Neuronal stem cell (in vitro differentiated cells): Measurements from ENCODE around the gene NCAN.
A peak's percentile ranks its signal among the peaks of the same experiment; 100 is the strongest.

ENCODE experiments used
- DNase-seq: peaks from one replicate; pipeline ENCODE4 v3.0.0-alpha.2; 2013; ENCODE audit warnings: low spot score
- H2AFZ ChIP-seq: one replicate; pipeline ENCODE4 v1.6.1; 2013; ENCODE audit warnings: mild to moderate bottlenecking, low read length, inconsistent platforms
- H2AK5ac ChIP-seq: 2 replicates; pipeline ENCODE4 v1.6.1; 2013; ENCODE audit warnings: low read depth, mild to moderate bottlenecking, inconsistent platforms, low read length, moderate library complexity, mixed read lengths
- H2BK120ac ChIP-seq: 2 replicates; pipeline ENCODE4 v1.6.1; 2013; ENCODE audit warnings: low read depth, mild to moderate bottlenecking, inconsistent platforms, low read length, moderate library complexity, mixed read lengths
- H2BK12ac ChIP-seq: one replicate; pipeline ENCODE4 v1.6.1; 2013; ENCODE audit warnings: low read length, inconsistent platforms
- H2BK15ac ChIP-seq: 2 replicates; pipeline ENCODE4 v1.6.1; 2013; ENCODE audit warnings: mild to moderate bottlenecking, low read length, inconsistent platforms, mixed read lengths
- H2BK5ac ChIP-seq: one replicate; pipeline ENCODE4 v1.6.1; 2013; ENCODE audit warnings: inconsistent platforms, mild to moderate bottlenecking, low read length, moderate library complexity
- H3K14ac ChIP-seq: one replicate; pipeline ENCODE4 v1.6.1; 2013; ENCODE audit warnings: low read length, inconsistent platforms
- H3K18ac ChIP-seq: 2 replicates; pipeline ENCODE4 v1.6.1; 2013; ENCODE audit warnings: low read length, inconsistent platforms
- H3K23ac ChIP-seq: 2 replicates; pipeline ENCODE4 v1.6.1; 2013; ENCODE audit warnings: low read depth, mild to moderate bottlenecking, mixed read lengths, low read length, inconsistent platforms; ENCODE audit not compliant: poor library complexity
- H3K27ac ChIP-seq: replicated peaks from 3 replicates; pipeline ENCODE4 v1.5.1; 2013; ENCODE audit warnings: low read length, inconsistent platforms
- H3K27me3 ChIP-seq, 3 experiments: 2 replicates each; pipeline ENCODE4 v1.6.1; 2013; ENCODE audit warnings: low read length in 3 of 3, mild to moderate bottlenecking in 2 of 3, inconsistent platforms in 1 of 3, low read depth in 1 of 3, mixed read lengths in 1 of 3, moderate library complexity in 1 of 3; ENCODE audit not compliant: control insufficient read depth in 3 of 3, insufficient read depth in 3 of 3
- H3K36me3 ChIP-seq, 2 donors: replicated peaks in 1 of 2; 2 replicates each; pipeline ENCODE4 v1.6.1; 2013; ENCODE audit warnings: low read length in 2 of 2; ENCODE audit not compliant: control insufficient read depth in 2 of 2, insufficient read depth in 2 of 2
- H3K4ac ChIP-seq: 2 replicates; pipeline ENCODE4 v1.6.1; 2013; ENCODE audit warnings: inconsistent platforms, mild to moderate bottlenecking, low read length, moderate library complexity
- H3K4me1 ChIP-seq, 2 donors: 1 replicate in 1 of 2; 2 replicates in 1 of 2; pipeline ENCODE4 v1.6.1; 2013; ENCODE audit warnings: low read length in 2 of 2, low read depth in 1 of 2; ENCODE audit not compliant: control insufficient read depth in 2 of 2, insufficient read depth in 1 of 2
- H3K4me2 ChIP-seq: one replicate; pipeline ENCODE4 v1.6.1; 2013; ENCODE audit warnings: mild to moderate bottlenecking, low read length, inconsistent platforms; ENCODE audit not compliant: insufficient read depth, poor library complexity, severe bottlenecking
- H3K4me3 ChIP-seq, 2 donors: 2 replicates each; pipeline ENCODE4 v1.5.1; 2013; ENCODE audit warnings: low read length in 2 of 2, mild to moderate bottlenecking in 2 of 2, inconsistent platforms in 1 of 2, moderate library complexity in 1 of 2
- H3K79me1 ChIP-seq: one replicate; pipeline ENCODE4 v1.6.1; 2013; ENCODE audit warnings: low read depth, mild to moderate bottlenecking, inconsistent platforms, low read length, moderate library complexity
- H3K9ac ChIP-seq: one replicate; pipeline ENCODE4 v1.6.1; 2013; ENCODE audit warnings: mild to moderate bottlenecking, low read depth, low read length, inconsistent platforms; ENCODE audit not compliant: poor library complexity
- H3K9me3 ChIP-seq, 2 donors: replicated peaks in 1 of 2; 2 replicates each; pipeline versions ENCODE3 to v1.6.1; 2013; ENCODE audit warnings: low read length in 2 of 2, mild to moderate bottlenecking in 2 of 2, inconsistent platforms in 1 of 2, low read depth in 1 of 2, mixed read lengths in 1 of 2, moderate library complexity in 1 of 2; ENCODE audit not compliant: control insufficient read depth in 2 of 2, insufficient read depth in 1 of 2
- H4K8ac ChIP-seq: one replicate; pipeline ENCODE4 v1.6.1; 2013; ENCODE audit warnings: low read depth, mild to moderate bottlenecking, inconsistent platforms, low read length, moderate library complexity
- H4K91ac ChIP-seq: one replicate; pipeline ENCODE4 v1.6.1; 2013; ENCODE audit warnings: low read length, low read depth, mild to moderate bottlenecking, inconsistent platforms; ENCODE audit not compliant: poor library complexity
- WGBS, 2 donors: extraction: QIAGEN DNeasy Blood & Tissue Kit; methylation state at CpG; one replicate each; pipeline ENCODE4 v1.1.7; 2013; ENCODE audit warnings: missing lambda C conversion rate in 2 of 2, mixed read lengths in 1 of 2; ENCODE audit not compliant: insufficient read length in 2 of 2, insufficient replicate concordance in 1 of 2; ENCODE audit errors: extremely low coverage in 2 of 2; 5-methylcytosine and 5-hydroxymethylcytosine counted together

NCAN gene

GRCh38 chr19:19201697-19202630, 9.8 kb upstream of the NCAN start:
- no peak overlapping the region for H3K14ac ChIP-seq
- WGBS, 2 donors, result no CpG with 5 or more reads among the region's 19 CpGs
- no peak overlapping the region for H2AFZ ChIP-seq

GRCh38 chr19:19202707-19203011, 9.1 kb upstream of the NCAN start:
- H4K8ac ChIP-seq, result no peak overlapping the region
- no CpG with 5 or more reads among the region's 11 CpGs for WGBS, 2 donors
- H3K27ac ChIP-seq, result no peak overlapping the region

More at GRCh38 chr19:19201697-19202630, 9.8 kb upstream of the NCAN start:
- no peak for DNase-seq
- Histone ChIP-seq H3K4me3 (peak overlapping the region; percentile 68 to 87), H3K4ac (peak overlapping the region; percentile 56), H2BK12ac (no peak overlapping the region), H3K36me3 (peaks cover 29 to 48% of the 10 kb centered on the region in 2 donors), H3K23ac (no peak overlapping the region), H4K91ac (no peak overlapping the region), H3K27me3 (peaks cover 0 to under 1% (median 0%) of the 10 kb centered on the region in 3 experiments), H3K79me1 (peaks cover 5% of the 10 kb centered on the region), H4K8ac (no peak overlapping the region), H3K4me2 (peak overlapping the region; percentile 68), H3K4me1 (peaks cover 9 to 13% of the 10 kb centered on the region in 2 donors), H2AK5ac (peak overlapping the region; percentile 68), H3K18ac (no peak overlapping the region), H3K27ac (no peak overlapping the region), H3K9ac (no peak overlapping the region), H2BK120ac (peak overlapping the region; percentile 26), H2BK5ac (no peak overlapping the region), H3K9me3 (no peaks in the 10 kb centered on the region), H2BK15ac (no peak overlapping the region)

GRCh38 chr19:19203012-19203856, 8.5 kb upstream of the NCAN start, which contains the start of gene NR2C2AP:
NR2C2AP (minus strand) TSS chr19:19203414; CDS start chr19:19203060, 354 bp downstream.
- WGBS, 2 donors, result no CpG with 5 or more reads among the region's 60 CpGs
- Histone ChIP-seq H3K27ac (no peak within 1 kb of the TSS), H3K18ac (peak within 1 kb of the TSS; percentile 69), H3K79me1 (peaks cover 6% of the 10 kb centered on the region), H3K4me1 (peaks cover 12 to 13% of the 10 kb centered on the region in 2 donors), H3K27me3 (peaks cover 0 to 2% (median 0%) of the 10 kb centered on the region in 3 experiments), H2BK15ac (no peak within 1 kb of the TSS), H2AK5ac (peak within 1 kb of the TSS; percentile 72), H2AFZ (peak within 1 kb of the TSS; percentile 88), H3K14ac (peak within 1 kb of the TSS; percentile 75), H3K4me2 (peak within 1 kb of the TSS; percentile 68), H4K8ac (no peak within 1 kb of the TSS), H3K23ac (no peak within 1 kb of the TSS), H2BK120ac (peak within 1 kb of the TSS; percentile 48), H3K9ac (peak within 1 kb of the TSS; percentile 93), H2BK5ac (peak within 1 kb of the TSS; percentile 71), H2BK12ac (no peak within 1 kb of the TSS), H3K4ac (peak within 1 kb of the TSS; percentile 56), H4K91ac (no peak within 1 kb of the TSS), H3K9me3 (no peaks in the 10 kb centered on the region), H3K4me3 (peak within 1 kb of the TSS; percentile 68 to 87), H3K36me3 (peaks cover 23 to 37% of the 10 kb centered on the region in 2 donors)
- DNase-seq, result peak; percentile 65

More at GRCh38 chr19:19202707-19203011, 9.1 kb upstream of the NCAN start:
- Histone ChIP-seq H2AK5ac (peak overlapping the region; percentile 68), H3K27me3 (peaks cover 0 to 2% (median 0%) of the 10 kb centered on the region in 3 experiments), H3K36me3 (peaks cover 27 to 43% of the 10 kb centered on the region in 2 donors), H3K4me1 (peaks cover 9 to 13% of the 10 kb centered on the region in 2 donors), H2AFZ (peak overlapping the region; percentile 88), H3K23ac (no peak overlapping the region), H3K4me2 (peak overlapping the region; percentile 68), H2BK120ac (no peak overlapping the region), H2BK15ac (no peak overlapping the region), H3K4me3 (peak overlapping the region; percentile 68 to 87), H3K18ac (no peak overlapping the region), H3K4ac (peak overlapping the region; percentile 56), H4K91ac (no peak overlapping the region), H2BK5ac (peak overlapping the region; percentile 71), H3K9ac (peak overlapping the region; percentile 93), H2BK12ac (no peak overlapping the region), H3K79me1 (peaks cover 6% of the 10 kb centered on the region), H3K9me3 (no peaks in the 10 kb centered on the region), H3K14ac (no peak overlapping the region)
- no peak for DNase-seq
